B cell (primary cell): Measurements from ENCODE around the gene CACNG7. TPM values are rescaled to one million over a fixed set of nuclear protein-coding genes. Genes with fewer than 3 reads are reported as not detected.
"Not testable (repeated sequence)": the region's sequence is repeated elsewhere in the genome, so short reads cannot be mapped to it uniquely, and the experiment has no call there.

Experiments
- ATAC-seq: fragments of 200-7000 bp; cut with Tn5 transposase; one replicate; pipeline ENCODE4 v1.10.0; 2021; ENCODE audit warnings: low read depth, mild to moderate bottlenecking, moderate number of reproducible peaks, moderate library complexity
- CTCF ChIA-PET: fragments of 350-600 bp; sonication (Branson Sonifier 250); formaldehyde crosslinking; loops from one replicate; lab custom pipeline; 2021; ENCODE audit warnings: antibody characterized with exemption, inconsistent platforms; lab: Charles Lee
- POLR2A ChIA-PET: fragments of 350-600 bp; sonication (Branson Sonifier 250); formaldehyde crosslinking; loops from one replicate; lab custom pipeline; 2021; ENCODE audit warnings: antibody characterized with exemption; lab: Charles Lee
- DNase-seq: peaks from one replicate; pipeline ENCODE4 v3.0.0; 2013
- H2AFZ ChIP-seq: 2 replicates; pipeline ENCODE4 v1.6.1; 2012; ENCODE audit warnings: mild to moderate bottlenecking, low read depth, low read length; ENCODE audit not compliant: insufficient read depth, poor library complexity, severe bottlenecking
- H3K27ac ChIP-seq, 2 donors: 1 replicate in 1 of 2; 2 replicates in 1 of 2; pipeline ENCODE4 v1.5.1; 2012 to 2013; ENCODE audit warnings: low read length in 2 of 2, mild to moderate bottlenecking in 2 of 2, moderate library complexity in 1 of 2
- H3K27me3 ChIP-seq, 4 experiments: fragments of 200-600 bp in 1 of 4; sonication (generic) in 1 of 4; replicated peaks in 1 of 4; 1 replicate in 2 of 4; 2 replicates in 2 of 4; pipeline versions ENCODE4 v1.6.1 to v1.7.0; 2013 to 2016; ENCODE audit warnings: low read length in 3 of 4, mild to moderate bottlenecking in 2 of 4, mixed read lengths in 1 of 4, moderate library complexity in 1 of 4; ENCODE audit not compliant: insufficient read depth in 4 of 4, control insufficient read depth in 3 of 4; ENCODE audit errors: control extremely low read depth in 1 of 4
- H3K36me3 ChIP-seq, 2 experiments: replicated peaks in 1 of 2; 1 replicate in 1 of 2; 2 replicates in 1 of 2; pipeline versions ENCODE4 v1.6.1 to v1.7.1; 2013; ENCODE audit warnings: low read length in 1 of 2; ENCODE audit not compliant: insufficient read depth in 2 of 2, control insufficient read depth in 1 of 2; ENCODE audit errors: control extremely low read depth in 1 of 2, extremely low read depth in 1 of 2
- H3K4me1 ChIP-seq, 2 donors: fragments of 200-600 bp in 1 of 2; sonication (generic) in 1 of 2; 1 replicate in 1 of 2; 2 replicates in 1 of 2; pipeline versions ENCODE4 v1.5.1 to v1.6.1; 2013 to 2017; ENCODE audit warnings: low read length in 2 of 2; ENCODE audit not compliant: control insufficient read depth in 2 of 2, insufficient read depth in 2 of 2
- H3K4me2 ChIP-seq: replicated peaks from 2 replicates; pipeline ENCODE3; 2012; ENCODE audit warnings: mild to moderate bottlenecking, low read depth, low read length; ENCODE audit not compliant: poor library complexity, severe bottlenecking
- H3K4me3 ChIP-seq, 5 experiments: fragments of 200-600 bp in 1 of 5; sonication (generic) in 1 of 5; 1 replicate in 3 of 5; 2 replicates in 2 of 5; pipeline versions ENCODE4 v1.5.1 to v1.7.0; 2011 to 2016; ENCODE audit warnings: low read length in 4 of 5, mild to moderate bottlenecking in 4 of 5, low read depth in 2 of 5, control low read depth in 1 of 5, moderate library complexity in 1 of 5; ENCODE audit not compliant: insufficient read depth in 1 of 5; ENCODE audit errors: control extremely low read depth in 1 of 5, extremely low read depth in 1 of 5
- H3K79me2 ChIP-seq: fragments of 200-600 bp; sonication (generic); one replicate; pipeline ENCODE4 v1.6.0; 2016; ENCODE audit warnings: low read length; ENCODE audit not compliant: control insufficient read depth, insufficient read depth
- H3K9ac ChIP-seq: fragments of 200-600 bp; sonication (generic); 2 replicates; pipeline ENCODE4 v1.6.1; 2017; ENCODE audit warnings: mild to moderate bottlenecking, low read length, moderate library complexity
- H3K9me3 ChIP-seq, 3 donors: one replicate each; pipeline versions ENCODE4 v1.6.1 to v1.7.1; 2013; ENCODE audit warnings: low read length in 2 of 3; ENCODE audit not compliant: control insufficient read depth in 2 of 3, insufficient read depth in 1 of 3; ENCODE audit errors: control extremely low read depth in 1 of 3
- H4K20me1 ChIP-seq: 2 replicates; pipeline ENCODE4 v1.6.0; 2012; ENCODE audit warnings: mild to moderate bottlenecking, low read length; ENCODE audit not compliant: insufficient read depth, control insufficient read depth, poor library complexity, severe bottlenecking
- H3K27ac Mint-ChIP-seq: one replicate; pipeline ENCODE4 v1.8.0; 2021; ENCODE audit warnings: mixed read lengths
- H3K27me3 Mint-ChIP-seq: one replicate; pipeline ENCODE4 v1.8.0; 2021; ENCODE audit warnings: mixed read lengths
- H3K4me1 Mint-ChIP-seq: one replicate; pipeline ENCODE4 v1.8.0; 2021; ENCODE audit warnings: mixed read lengths
- H3K4me3 Mint-ChIP-seq: one replicate; pipeline ENCODE4 v1.8.0; 2021; ENCODE audit warnings: mixed read lengths
- H3K9me3 Mint-ChIP-seq: one replicate; pipeline ENCODE4 v1.8.0; 2022; ENCODE audit warnings: mixed read lengths; ENCODE audit not compliant: insufficient read depth
- EZH2 ChIP-seq: IDR thresholded peaks from 2 replicates; pipeline ENCODE4 v1.6.1; 2012; ENCODE audit warnings: borderline replicate concordance, low read depth, mild to moderate bottlenecking, moderate library complexity, low read length; ENCODE audit not compliant: insufficient read depth, poor library complexity, severe bottlenecking
- WGBS: methylation state at CpG from one replicate; pipeline ENCODE4 v1.1.5; 2013; ENCODE audit warnings: missing lambda C conversion rate; ENCODE audit not compliant: insufficient coverage; 5-methylcytosine and 5-hydroxymethylcytosine counted together
- intact Hi-C: fragments of 100-400 bp; cut with micrococcal nuclease; formaldehyde crosslinking; loops from one replicate; pipeline ENCODE4 v1.10.0; 2022
- polyA plus RNA-seq: library from polyadenylated mRNA; depleted of rRNA; stranded (reverse); fragments of >200 nt; gene quantifications from 2 replicates; pipeline ENCODE4 v1.2.3, GENCODE V29; 2012
- total RNA-seq, 2 donors: library from RNA; stranded (reverse); fragments of 120-200 nt in 1 of 2; gene quantifications; 1 replicate in 1 of 2; 2 replicates in 1 of 2; pipeline versions ENCODE4 v1.2.3 to v1.2.4, GENCODE V29; 2013 to 2022
- TF ChIP-seq, protein P1 (sequence below): fragments of 200-600 bp; IDR thresholded peaks from one replicate; pipeline ENCODE4 v1.8.0; 2022; ENCODE audit warnings: antibody characterized with exemption, mild to moderate bottlenecking

The CACNG7 gene
- total and polyA plus RNA-seq, 2 donors (not counting 1 experiment from before 2014, with no cell fraction given), result not detected

DNA sequence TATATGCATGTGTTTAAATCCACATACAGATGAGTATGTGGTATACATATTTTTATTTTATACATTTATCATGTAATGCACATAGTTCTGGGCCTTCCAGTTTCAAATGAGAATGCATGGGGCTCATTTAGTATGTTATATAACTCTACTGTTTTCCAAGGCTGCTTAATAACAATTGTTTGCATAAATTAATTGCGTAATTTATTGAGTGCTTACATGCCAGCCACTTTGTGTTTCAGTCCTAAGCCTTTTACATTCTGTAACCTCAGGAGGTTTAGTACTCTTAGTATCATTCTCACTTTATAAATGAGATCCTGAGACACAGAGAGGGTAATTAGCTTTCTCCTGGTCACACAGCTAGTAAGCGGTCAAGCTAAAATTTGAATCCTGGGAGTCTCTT lies 36.9 kb downstream of the CACNG7 start:
- ATAC-seq, result no peak
- peaks cover 34% of the 10 kb centered on the region for H3K27me3 Mint-ChIP-seq
- intact Hi-C loops, result no loop called here

GRCh38 chr19:53947624-53948023 lies 38.5 kb downstream of the CACNG7 start:
- WGBS, result 75% methylated on average over 4 of the region's 5 CpGs
- intact Hi-C loops, result no loop called here
- no peaks in the 10 kb centered on the region for H3K79me2 ChIP-seq
- no peaks in the 10 kb centered on the region for H3K9me3 Mint-ChIP-seq
- no peak overlapping the region for H3K27ac ChIP-seq
- H3K27ac Mint-ChIP-seq, result no peak overlapping the region
- no peak overlapping the region for H3K4me3 ChIP-seq
- no peak overlapping the region for H3K4me3 Mint-ChIP-seq
- no peaks in the 10 kb centered on the region for H3K36me3 ChIP-seq
- no peak overlapping the region for H3K9ac ChIP-seq
- DNase-seq (no peak), ATAC-seq (no peak)
- H3K4me1 Mint-ChIP-seq, result no peaks in the 10 kb centered on the region
- H3K27me3 ChIP-seq, result peaks cover 0 to 15% (median 2%) of the 10 kb centered on the region in 4 experiments
- no peaks in the 10 kb centered on the region for H3K4me1 ChIP-seq
- H3K27me3 Mint-ChIP-seq, result peaks cover 39% of the 10 kb centered on the region
- no peak overlapping the region for H3K4me2 ChIP-seq
- no peak overlapping the region for H2AFZ ChIP-seq
- no peaks in the 10 kb centered on the region for H4K20me1 ChIP-seq
- TF ChIP-seq, protein P1, sequence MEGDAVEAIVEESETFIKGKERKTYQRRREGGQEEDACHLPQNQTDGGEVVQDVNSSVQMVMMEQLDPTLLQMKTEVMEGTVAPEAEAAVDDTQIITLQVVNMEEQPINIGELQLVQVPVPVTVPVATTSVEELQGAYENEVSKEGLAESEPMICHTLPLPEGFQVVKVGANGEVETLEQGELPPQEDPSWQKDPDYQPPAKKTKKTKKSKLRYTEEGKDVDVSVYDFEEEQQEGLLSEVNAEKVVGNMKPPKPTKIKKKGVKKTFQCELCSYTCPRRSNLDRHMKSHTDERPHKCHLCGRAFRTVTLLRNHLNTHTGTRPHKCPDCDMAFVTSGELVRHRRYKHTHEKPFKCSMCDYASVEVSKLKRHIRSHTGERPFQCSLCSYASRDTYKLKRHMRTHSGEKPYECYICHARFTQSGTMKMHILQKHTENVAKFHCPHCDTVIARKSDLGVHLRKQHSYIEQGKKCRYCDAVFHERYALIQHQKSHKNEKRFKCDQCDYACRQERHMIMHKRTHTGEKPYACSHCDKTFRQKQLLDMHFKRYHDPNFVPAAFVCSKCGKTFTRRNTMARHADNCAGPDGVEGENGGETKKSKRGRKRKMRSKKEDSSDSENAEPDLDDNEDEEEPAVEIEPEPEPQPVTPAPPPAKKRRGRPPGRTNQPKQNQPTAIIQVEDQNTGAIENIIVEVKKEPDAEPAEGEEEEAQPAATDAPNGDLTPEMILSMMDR, result no peak
- no peak for TF ChIP-seq EZH2
- ChIA-PET CTCF (interaction anchor here (1.6 kb wide), 1 partner anchor 10 kb away, joined by 4 read pairs; no protein-coding TSS in a partner anchor), POLR2A (interaction anchor here (0.6 kb wide), 1 partner anchor 552 kb away, joined by 3 read pairs; the partner anchor contains the start of gene ZNF765)
- H3K9me3 ChIP-seq, result peaks cover 0 to 12% (median 0%) of the 10 kb centered on the region in 3 donors

More for the DNA sequence above, 36.9 kb downstream of the CACNG7 start:
- Histone ChIP-seq H4K20me1 (no peaks in the 10 kb centered on the region), H3K4me3 (no peak overlapping the region), H3K9me3 (peaks cover 0 to 22% (median 0%) of the 10 kb centered on the region in 3 donors), H3K27ac (no peak overlapping the region), H3K27me3 (peaks cover 0 to 31% (median 5%) of the 10 kb centered on the region in 4 experiments), H3K4me2 (no peak overlapping the region), H3K36me3 (no peaks in the 10 kb centered on the region), H3K4me1 (no peaks in the 10 kb centered on the region), H2AFZ (no peak overlapping the region), H3K79me2 (no peaks in the 10 kb centered on the region), H3K9ac (no peak overlapping the region)
- no peak overlapping the region for H3K4me3 Mint-ChIP-seq
- ChIA-PET CTCF (interaction anchor here (0.7 kb wide), 1 partner anchor 107 kb away, joined by 3 read pairs; no protein-coding TSS in a partner anchor), POLR2A (no interaction called here)
- H3K27ac Mint-ChIP-seq, result no peak overlapping the region
- WGBS, result no CpG with 5 or more reads among the region's 2 CpGs
- no peak for DNase-seq
- H3K4me1 Mint-ChIP-seq, result no peaks in the 10 kb centered on the region
- no peaks in the 10 kb centered on the region for H3K9me3 Mint-ChIP-seq
- no peak for TF ChIP-seq EZH2
- TF ChIP-seq, protein P1, result no peak

- H3K27ac Mint-ChIP-seq, H3K4me1 ChIP-seq, H3K4me1 Mint-ChIP-seq, H3K4me3 Mint-ChIP-seq, H3K4me2 ChIP-seq, ATAC-seq, H2AFZ ChIP-seq, H3K9me3 Mint-ChIP-seq, H3K27ac ChIP-seq, H3K36me3 ChIP-seq, H3K4me3 ChIP-seq, H4K20me1 ChIP-seq, intact Hi-C loops, POLR2A ChIA-PET, DNase-seq, H3K9ac ChIP-seq, H3K79me2 ChIP-seq: not testable (repeated sequence)
- CTCF ChIA-PET, result interaction anchor here (1.6 kb wide), 1 partner anchor 11 kb away, joined by 4 read pairs; no protein-coding TSS in a partner anchor
- Histone ChIP-seq H3K9me3 (peaks cover 0 to 13% (median 2%) of the 10 kb centered on the region in 3 donors), H3K27me3 (peaks cover 0 to 14% (median 0%) of the 10 kb centered on the region in 4 experiments)
- no CpG with 5 or more reads among the region's 5 CpGs for WGBS
- peaks cover 32% of the 10 kb centered on the region for H3K27me3 Mint-ChIP-seq
These were observed 39.5 kb downstream of the CACNG7 start for GRCh38 chr19:53948611-53949010.
